H1 (cell line): ENCODE measurements around the gene USH2A. TPM values are rescaled to one million over a fixed set of nuclear protein-coding genes. Genes with fewer than 3 reads are reported as not detected.

Experiments
- CTCF ChIA-PET: fragments of 300-600 bp; sonication (Branson Sonifier 250); formaldehyde crosslinking; loops from one replicate; lab custom pipeline; 2021; ENCODE audit not compliant: partially characterized antibody; lab: Charles Lee
- POLR2A ChIA-PET: fragments of 300-600 bp; sonication (Branson Sonifier 250); formaldehyde crosslinking; loops from one replicate; lab custom pipeline; 2021; ENCODE audit warnings: inconsistent platforms; ENCODE audit not compliant: partially characterized antibody; lab: Charles Lee
- DNase-seq, 2 experiments: peaks; one replicate each; pipeline versions ENCODE4 v3.0.0 to v3.0.0-alpha.2; 2010 to 2022; ENCODE audit warnings: low spot score in 2 of 2, low read depth in 1 of 2, mixed read lengths in 1 of 2
- FAIRE-seq: peaks from 2 replicates; lab custom pipeline; 2011; peaks lifted over from hg19 to GRCh38; lab: Jason Lieb, UNC
- H2AFZ ChIP-seq: 2 replicates; pipeline ENCODE4 v1.8.1; 2012; ENCODE audit warnings: low read length, inconsistent platforms
- H2AK5ac ChIP-seq: 2 replicates; pipeline ENCODE4 v1.6.1; 2013; ENCODE audit warnings: low read depth, low read length
- H2BK120ac ChIP-seq: replicated peaks from 2 replicates; pipeline ENCODE3; 2013; ENCODE audit warnings: low read depth, low read length, inconsistent platforms
- H2BK12ac ChIP-seq: 2 replicates; pipeline ENCODE4 v1.6.1; 2013; ENCODE audit warnings: low read depth, low read length
- H2BK15ac ChIP-seq: 2 replicates; pipeline ENCODE4 v1.6.1; 2013; ENCODE audit warnings: low read length
- H2BK20ac ChIP-seq: 2 replicates; pipeline ENCODE4 v1.6.1; 2013; ENCODE audit warnings: low read length
- H2BK5ac ChIP-seq: 2 replicates; pipeline ENCODE4 v1.6.1; 2013; ENCODE audit warnings: low read depth, low read length
- H3K14ac ChIP-seq: 2 replicates; pipeline ENCODE4 v1.6.1; 2013; ENCODE audit warnings: inconsistent platforms; ENCODE audit not compliant: insufficient read length
- H3K18ac ChIP-seq: 2 replicates; pipeline ENCODE4 v1.6.1; 2013; ENCODE audit warnings: low read length; ENCODE audit errors: extremely low read depth
- H3K23ac ChIP-seq: 2 replicates; pipeline ENCODE4 v1.6.1; 2013; ENCODE audit warnings: inconsistent platforms; ENCODE audit not compliant: insufficient read length
- H3K23me2 ChIP-seq: 2 replicates; pipeline ENCODE4 v1.6.1; 2013; ENCODE audit warnings: low read depth, low read length
- H3K27ac ChIP-seq: 2 replicates; pipeline ENCODE4 v1.6.1; 2011; ENCODE audit warnings: low read depth, low read length, inconsistent platforms
- H3K27me3 ChIP-seq, 4 experiments: replicated peaks in 1 of 4; 1 replicate in 1 of 4; 2 replicates in 3 of 4; pipeline versions ENCODE4 v1.6.1 to v1.8.1; 2011 to 2013; ENCODE audit warnings: low read length in 3 of 4, mild to moderate bottlenecking in 3 of 4, inconsistent platforms in 2 of 4, mixed read lengths in 2 of 4, moderate library complexity in 1 of 4; ENCODE audit not compliant: control insufficient read depth in 3 of 4, insufficient read depth in 3 of 4; ENCODE audit errors: extremely low read depth in 1 of 4
- H3K36me3 ChIP-seq, 4 experiments: 2 replicates each; pipeline versions ENCODE4 v1.6.1 to v1.8.1; 2011 to 2013; ENCODE audit warnings: mild to moderate bottlenecking in 4 of 4, low read length in 3 of 4, moderate library complexity in 2 of 4, control low read depth in 1 of 4, inconsistent platforms in 1 of 4; ENCODE audit not compliant: insufficient read depth in 4 of 4, control insufficient read depth in 2 of 4
- H3K4ac ChIP-seq: replicated peaks from 2 replicates; pipeline ENCODE3; 2013; ENCODE audit warnings: low read length, low read depth, mixed read lengths, inconsistent platforms; ENCODE audit not compliant: insufficient read length
- H3K4me1 ChIP-seq, 4 experiments: replicated peaks in 1 of 4; 1 replicate in 1 of 4; 2 replicates in 3 of 4; pipeline versions ENCODE4 v1.6.1 to v1.8.1; 2011 to 2013; ENCODE audit warnings: low read length in 3 of 4, inconsistent platforms in 2 of 4, mixed read lengths in 1 of 4; ENCODE audit not compliant: insufficient read depth in 4 of 4, control insufficient read depth in 3 of 4
- H3K4me2 ChIP-seq, 2 experiments: 2 replicates each; pipeline versions ENCODE4 v1.6.1 to v1.8.1; 2011 to 2013; ENCODE audit warnings: low read depth in 2 of 2, low read length in 2 of 2, control low read depth in 1 of 2, inconsistent platforms in 1 of 2, mild to moderate bottlenecking in 1 of 2; ENCODE audit not compliant: insufficient read depth in 1 of 2
- H3K4me3 ChIP-seq, 4 experiments: fragments of 200-600, 300-600 bp in 1 of 4; sonication (generic), shearing (Covaris generic), sonication (Bioruptor Twin) in 1 of 4; 2 replicates each; pipeline versions ENCODE4 v1.5.1 to v1.8.1; 2011 to 2016; ENCODE audit warnings: low read length in 4 of 4, low read depth in 3 of 4, control low read depth in 2 of 4, inconsistent platforms in 2 of 4, mild to moderate bottlenecking in 2 of 4, mixed read lengths in 1 of 4, moderate library complexity in 1 of 4; ENCODE audit not compliant: insufficient read depth in 2 of 4; ENCODE audit errors: extremely low read depth in 1 of 4
- H3K56ac ChIP-seq: replicated peaks from 2 replicates; pipeline ENCODE3; 2013; ENCODE audit warnings: low read depth, mild to moderate bottlenecking, mixed read lengths, low read length, inconsistent platforms; ENCODE audit not compliant: insufficient read length
- H3K79me1 ChIP-seq: 2 replicates; pipeline ENCODE4 v1.6.1; 2013; ENCODE audit warnings: low read depth, low read length, control low read depth
- H3K79me2 ChIP-seq, 2 experiments: 2 replicates each; pipeline versions ENCODE4 v1.6.1 to v1.8.1; 2012 to 2013; ENCODE audit warnings: low read length in 2 of 2, mild to moderate bottlenecking in 2 of 2, inconsistent platforms in 1 of 2; ENCODE audit not compliant: insufficient read depth in 2 of 2, control insufficient read depth in 1 of 2
- H3K9ac ChIP-seq, 4 experiments: replicated peaks in 1 of 4; 1 replicate in 1 of 4; 2 replicates in 3 of 4; pipeline versions ENCODE4 v1.6.1 to v1.8.1; 2011 to 2013; ENCODE audit warnings: low read depth in 3 of 4, low read length in 3 of 4, control low read depth in 2 of 4, mild to moderate bottlenecking in 2 of 4, moderate library complexity in 2 of 4, inconsistent platforms in 1 of 4; ENCODE audit errors: extremely low read depth in 1 of 4
- H3K9me3 ChIP-seq, 2 experiments: 2 replicates each; pipeline versions ENCODE4 v1.6.1 to v1.8.1; 2012 to 2013; ENCODE audit warnings: mild to moderate bottlenecking in 2 of 2, moderate library complexity in 2 of 2, control low read depth in 1 of 2, inconsistent platforms in 1 of 2, low read depth in 1 of 2, low read length in 1 of 2, mixed read lengths in 1 of 2; ENCODE audit not compliant: insufficient read depth in 2 of 2
- H4K20me1 ChIP-seq, 2 experiments: replicated peaks in 1 of 2; 2 replicates each; pipeline versions ENCODE3 to v1.8.1; 2011 to 2013; ENCODE audit warnings: inconsistent platforms in 2 of 2, low read length in 2 of 2, mild to moderate bottlenecking in 1 of 2; ENCODE audit not compliant: insufficient read depth in 2 of 2, control insufficient read depth in 1 of 2
- H4K5ac ChIP-seq: 2 replicates; pipeline ENCODE4 v1.6.1; 2013; ENCODE audit warnings: low read length, low read depth, mixed read lengths, inconsistent platforms; ENCODE audit not compliant: insufficient read length
- H4K8ac ChIP-seq: 2 replicates; pipeline ENCODE4 v1.8.0; 2013; ENCODE audit warnings: mild to moderate bottlenecking, moderate library complexity, low read length, inconsistent platforms; ENCODE audit not compliant: insufficient read depth; ENCODE audit errors: extremely low read depth
- H4K91ac ChIP-seq: replicated peaks from 2 replicates; pipeline ENCODE3; 2013; ENCODE audit warnings: low read length, mixed read lengths, inconsistent platforms; ENCODE audit not compliant: insufficient read length
- CBX5 ChIP-seq: fragments of 300-800, 300-1000 bp; sonication (generic); IDR thresholded peaks from 2 replicates; pipeline ENCODE4 v1.7.1; 2016; ENCODE audit warnings: antibody characterized with exemption, low read length, low read depth
- CHD2 ChIP-seq: IDR thresholded peaks from 2 replicates; pipeline ENCODE4 v1.6.1; 2012; ENCODE audit warnings: low read length, improper control_type of control experiment
- KDM5A ChIP-seq: fragments of 200-600 bp; IDR thresholded peaks from 2 replicates; pipeline ENCODE4 v1.7.1; 2012; ENCODE audit warnings: mild to moderate bottlenecking, low read length, inconsistent platforms, mixed read lengths
- WGBS, 2 experiments: shearing (Covaris generic) in 1 of 2; methylation state at CpG; one replicate each; pipeline versions ENCODE4 v1.1.6 to v1.1.7; 2013 to 2015; ENCODE audit warnings: low lambda C conversion rate in 2 of 2, mixed read lengths in 2 of 2, inconsistent platforms in 1 of 2, low coverage in 1 of 2, missing lambda C conversion rate in 1 of 2; ENCODE audit not compliant: insufficient replicate concordance in 2 of 2, insufficient coverage in 1 of 2, insufficient read length in 1 of 2; ENCODE audit errors: extremely low coverage in 1 of 2, missing lambda C conversion rate in 1 of 2; 5-methylcytosine and 5-hydroxymethylcytosine counted together
- polyA plus RNA-seq, 7 experiments: library from polyadenylated mRNA; depleted of rRNA in 3 of 7; stranded (reverse) in 5 of 7; unstranded in 2 of 7; fragments of >200 nt in 5 of 7; fragments of 200-250 nt in 2 of 7; gene quantifications; 1 replicate in 5 of 7; 2 replicates in 1 of 7; 4 replicates in 1 of 7; pipeline versions ENCODE4 v1.2.1 to v1.2.3, GENCODE V29; 2011 to 2013; ENCODE audit warnings: missing spikeins in 2 of 7, mixed read lengths in 2 of 7
- total RNA-seq: library from RNA; stranded (reverse); fragmentation: NEBNext Ultra II Directional; extraction: Animal tissue kit (Norgen Biotek cat#: 25700); gene quantifications from 2 replicates; pipeline ENCODE4 v1.2.1, GENCODE V29; 2021
- TF ChIP-seq, protein P1 (sequence below): IDR thresholded peaks from 2 replicates; pipeline ENCODE4 v1.6.1; 2012; ENCODE audit warnings: inconsistent platforms

USH2A gene
- total and polyA plus RNA-seq, 2 of the 8 experiments (the other 6 are each of a cell fraction or from before 2014, with no cell fraction given) = 0.02 to 0.17 TPM

DNA sequence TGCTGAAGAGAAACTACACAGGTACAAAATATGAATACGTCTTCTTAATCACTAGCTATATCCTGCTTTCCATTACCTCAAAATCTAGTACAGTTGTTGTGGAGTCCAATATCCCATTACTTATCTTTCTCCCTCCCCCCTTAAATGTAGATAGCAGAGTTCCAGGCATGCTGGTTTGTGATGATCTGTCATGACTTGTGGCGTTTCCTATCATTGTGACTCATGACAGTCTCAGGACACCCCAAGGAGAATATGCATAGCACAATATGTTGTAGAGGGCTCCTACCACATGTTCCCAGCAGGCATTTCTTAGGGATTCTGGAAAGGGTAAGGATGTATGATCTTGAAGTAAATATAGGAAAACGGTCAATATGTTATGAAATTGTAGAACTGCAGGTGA is 206.9 kb downstream of the USH2A start:
- FAIRE-seq = no peak
- CTCF ChIA-PET = no interaction called here

More for the DNA sequence above, 206.9 kb downstream of the USH2A start:
- H4K8ac ChIP-seq = no peak overlapping the region
- no peaks in the 10 kb centered on the region for H3K23me2 ChIP-seq
- no peak for DNase-seq
- H3K23ac ChIP-seq = no peak overlapping the region
- no peak overlapping the region for H3K56ac ChIP-seq
- H3K4me1 ChIP-seq = no peaks in the 10 kb centered on the region; a peak in 1 of 7 replicates
- H3K14ac ChIP-seq = no peak overlapping the region
- H3K27ac ChIP-seq = no peak overlapping the region
- no peak overlapping the region for H2BK120ac ChIP-seq
- no peaks in the 10 kb centered on the region for H3K79me1 ChIP-seq
- no peak overlapping the region for H3K9ac ChIP-seq
- no peaks in the 10 kb centered on the region for H3K9me3 ChIP-seq
- TF ChIP-seq, protein P1, sequence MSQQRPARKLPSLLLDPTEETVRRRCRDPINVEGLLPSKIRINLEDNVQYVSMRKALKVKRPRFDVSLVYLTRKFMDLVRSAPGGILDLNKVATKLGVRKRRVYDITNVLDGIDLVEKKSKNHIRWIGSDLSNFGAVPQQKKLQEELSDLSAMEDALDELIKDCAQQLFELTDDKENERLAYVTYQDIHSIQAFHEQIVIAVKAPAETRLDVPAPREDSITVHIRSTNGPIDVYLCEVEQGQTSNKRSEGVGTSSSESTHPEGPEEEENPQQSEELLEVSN = no peak
- TF ChIP-seq CBX5 = no peak
- TF ChIP-seq KDM5A = no peak
- no peak for TF ChIP-seq CHD2
- no peak overlapping the region for H2BK12ac ChIP-seq
- no peak overlapping the region for H4K5ac ChIP-seq
- H2AK5ac ChIP-seq = no peak overlapping the region
- no peaks in the 10 kb centered on the region for H3K79me2 ChIP-seq
- no peak overlapping the region for H3K4me2 ChIP-seq
- no peak overlapping the region for H3K18ac ChIP-seq
- H2BK5ac ChIP-seq = no peak overlapping the region
- H3K4me3 ChIP-seq = no peak overlapping the region
- no peaks in the 10 kb centered on the region for H3K36me3 ChIP-seq
- WGBS, 2 experiments = 85% methylated on average over 3 of the region's 3 CpGs; no CpG with 5 or more reads in 1 of the 2 experiments
- H2BK15ac ChIP-seq = no peak overlapping the region
- no peaks in the 10 kb centered on the region for H3K27me3 ChIP-seq
- no peak overlapping the region for H2AFZ ChIP-seq
- H4K91ac ChIP-seq = no peak overlapping the region
- POLR2A ChIA-PET = no interaction called here
- no peaks in the 10 kb centered on the region for H4K20me1 ChIP-seq
- H2BK20ac ChIP-seq = no peak overlapping the region
- H3K4ac ChIP-seq = no peak overlapping the region
